CD4-positive, alpha-beta T cell treated with Interleukin-1 beta for 1 hour (primary cell): ENCODE results near the gene RFX3.

Experiments
- DNase-seq, 2 donors: peaks; one replicate each; pipeline ENCODE4 v3.0.0-alpha.2; 2020 to 2022

RFX3 gene

DNA sequence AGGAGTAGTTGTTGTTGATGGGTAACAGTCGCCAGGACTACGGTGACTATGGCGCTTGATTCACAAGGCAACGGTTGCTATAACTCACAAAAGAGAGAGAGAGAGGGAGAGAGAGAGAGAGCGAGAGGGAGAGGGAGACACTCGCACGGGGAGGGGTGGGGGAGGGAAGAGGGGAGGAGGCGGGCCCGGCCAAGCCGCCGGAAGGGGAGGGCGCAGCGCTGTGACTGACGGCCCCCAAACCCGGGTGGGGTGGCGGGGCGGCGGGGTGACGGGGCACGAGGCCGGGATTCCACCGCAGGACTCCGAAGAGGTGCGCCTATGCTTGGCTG is at the start of gene RFX3:
RFX3 (minus strand) TSS at position 166 of the 329 bp plus-strand sequence. CDS start 130,413 bp downstream, outside the sequence.
- peak; percentile 95 for DNase-seq

DNA sequence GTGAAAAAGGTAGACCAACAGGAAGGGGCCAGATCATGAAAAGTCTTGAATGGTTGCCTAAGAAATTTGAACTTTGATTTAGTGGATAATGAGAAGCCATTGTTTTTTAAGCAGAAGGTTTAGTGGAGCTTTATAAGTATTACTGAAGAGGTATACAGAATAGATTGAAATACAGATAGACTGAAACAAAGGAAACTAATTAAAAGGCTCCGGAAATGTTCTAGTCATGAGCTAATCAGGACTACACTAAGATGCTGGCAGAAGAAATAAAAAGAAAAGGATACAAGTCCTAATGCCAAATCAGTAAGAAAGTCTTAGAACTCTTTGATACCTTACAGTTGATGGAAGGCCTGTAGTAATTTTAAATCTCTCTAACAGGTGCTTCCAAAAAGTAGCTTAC is 45.7 kb upstream of the RFX3 start:
- DNase-seq: no peak

DNA sequence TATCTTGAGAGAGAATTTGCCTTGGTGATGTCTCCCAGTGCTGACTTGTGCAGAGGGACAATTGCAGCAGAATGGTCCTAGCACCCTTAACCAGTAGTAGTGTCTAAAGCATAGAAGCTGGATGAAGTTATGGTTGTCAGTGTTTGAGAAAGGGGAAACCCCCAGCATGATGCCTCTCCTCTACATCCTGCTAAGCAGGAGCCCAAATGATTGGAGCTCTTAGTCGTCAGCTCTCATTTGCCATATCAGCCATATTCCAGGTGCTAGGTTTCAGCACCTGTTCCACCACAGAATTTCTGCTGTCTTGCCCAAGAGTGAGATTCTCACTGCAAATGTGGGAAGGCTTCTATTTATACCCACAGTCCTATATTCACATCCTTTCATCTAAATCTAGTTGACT is 43.7 kb upstream of the RFX3 start:
- DNase-seq: no peak

DNA sequence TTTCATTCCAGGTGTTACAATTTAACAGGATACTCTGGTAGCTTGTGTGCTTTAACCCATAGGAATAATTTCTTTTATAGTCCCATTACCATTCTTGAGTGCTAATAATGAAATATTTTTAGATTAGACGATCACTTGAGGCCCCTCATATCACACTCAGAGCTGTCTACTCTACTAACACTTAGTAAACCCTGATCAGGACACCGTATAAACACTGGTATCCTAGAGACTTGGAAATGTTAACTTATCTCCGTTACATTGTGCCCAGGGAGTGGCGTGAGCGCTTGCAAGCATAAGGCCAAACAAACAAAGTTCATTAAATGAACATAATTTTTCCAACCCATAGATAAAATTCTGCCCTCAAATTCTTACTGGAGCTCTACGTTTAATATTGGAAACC is 42.2 kb upstream of the RFX3 start:
- DNase-seq: no peak

DNA sequence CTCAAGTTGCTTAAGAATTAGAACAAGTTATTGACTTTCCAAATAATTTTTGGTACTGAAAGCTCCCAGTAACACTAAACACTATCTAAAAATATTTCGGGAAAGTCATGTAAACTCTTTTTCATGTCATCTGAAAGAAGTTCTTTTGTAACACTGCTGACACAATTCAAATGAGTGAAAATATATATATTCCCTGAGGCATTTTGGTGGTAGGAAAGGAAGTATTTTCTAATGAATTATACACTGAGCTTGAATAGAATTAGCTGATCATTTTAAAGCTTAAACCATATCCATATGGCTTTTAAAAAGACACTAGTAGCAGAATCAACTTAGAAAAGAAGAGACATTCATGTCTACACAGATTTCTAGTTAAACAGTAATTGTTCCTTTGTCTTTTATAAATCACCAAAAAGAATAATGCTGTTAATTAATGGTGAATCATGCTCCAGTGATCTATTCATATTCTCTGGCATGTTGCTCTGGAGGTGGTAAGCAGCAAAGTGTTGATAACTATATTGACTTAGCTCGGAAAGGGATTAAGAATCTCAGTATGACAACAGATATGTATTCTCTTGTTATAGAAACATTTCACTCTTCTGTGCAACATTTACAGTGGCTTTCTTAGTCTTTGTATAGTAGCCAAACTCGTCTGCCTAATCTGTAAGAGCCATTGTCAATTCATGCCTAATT is 27.4 kb upstream of the RFX3 start:
- no peak for DNase-seq

DNA sequence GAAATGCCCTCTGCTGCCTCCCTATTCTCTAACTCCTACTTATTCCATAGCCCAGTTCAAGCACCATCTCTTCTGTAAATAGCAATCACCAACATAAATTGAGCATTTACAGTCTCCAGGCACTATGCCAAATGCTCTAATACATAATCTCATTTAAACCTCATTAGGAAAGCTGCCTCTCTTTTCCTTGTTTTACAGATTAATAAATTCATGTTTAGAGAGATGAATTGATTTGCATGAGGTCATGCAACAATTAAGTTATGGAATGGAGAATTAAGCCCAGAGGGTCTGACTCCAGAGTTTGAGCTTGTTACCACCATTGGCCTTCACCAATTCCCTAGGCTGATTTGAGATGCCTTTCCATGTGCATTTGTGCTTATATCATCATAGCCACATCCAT is 23.4 kb upstream of the RFX3 start:
- no peak for DNase-seq

DNA sequence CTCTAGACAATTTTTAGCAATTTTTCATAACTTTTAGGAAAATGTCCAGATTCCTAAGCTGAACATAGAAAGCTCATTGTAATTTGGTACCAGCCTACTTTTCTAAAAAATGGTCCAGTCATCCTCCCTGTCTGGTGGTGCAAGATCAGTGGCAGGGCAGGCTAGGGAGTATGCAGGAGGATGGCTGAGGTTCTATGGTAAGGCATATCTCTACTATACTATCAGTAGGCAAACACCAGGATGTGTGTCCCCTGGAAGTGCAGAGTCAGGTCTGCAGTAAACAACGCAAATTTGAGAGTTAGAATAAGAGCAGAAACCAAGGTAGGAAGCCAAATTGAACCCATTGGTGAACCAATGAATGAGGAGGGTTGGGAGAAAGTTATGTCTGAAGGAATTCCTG is 22.8 kb upstream of the RFX3 start:
- DNase-seq: no peak

DNA sequence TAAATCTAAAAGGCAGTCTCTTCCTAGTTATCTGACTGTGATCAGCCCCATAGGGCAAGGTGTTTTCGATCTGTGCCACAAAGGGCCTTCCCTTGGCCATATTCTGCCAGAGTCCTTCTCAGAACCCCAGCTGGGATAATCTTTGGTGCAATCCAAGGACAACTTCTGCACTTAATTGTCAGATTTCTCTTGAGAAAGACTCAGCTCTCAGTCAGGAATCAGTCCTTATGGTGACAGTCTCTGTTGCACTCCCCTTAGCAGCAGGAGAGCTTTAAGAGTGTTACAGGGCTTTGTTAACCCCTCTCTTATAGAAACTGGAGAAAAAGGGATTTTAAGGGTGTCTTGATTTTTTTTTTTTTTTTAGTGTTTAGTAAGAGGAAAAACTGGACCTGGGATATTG is 15.4 kb upstream of the RFX3 start:
- no peak for DNase-seq

DNA sequence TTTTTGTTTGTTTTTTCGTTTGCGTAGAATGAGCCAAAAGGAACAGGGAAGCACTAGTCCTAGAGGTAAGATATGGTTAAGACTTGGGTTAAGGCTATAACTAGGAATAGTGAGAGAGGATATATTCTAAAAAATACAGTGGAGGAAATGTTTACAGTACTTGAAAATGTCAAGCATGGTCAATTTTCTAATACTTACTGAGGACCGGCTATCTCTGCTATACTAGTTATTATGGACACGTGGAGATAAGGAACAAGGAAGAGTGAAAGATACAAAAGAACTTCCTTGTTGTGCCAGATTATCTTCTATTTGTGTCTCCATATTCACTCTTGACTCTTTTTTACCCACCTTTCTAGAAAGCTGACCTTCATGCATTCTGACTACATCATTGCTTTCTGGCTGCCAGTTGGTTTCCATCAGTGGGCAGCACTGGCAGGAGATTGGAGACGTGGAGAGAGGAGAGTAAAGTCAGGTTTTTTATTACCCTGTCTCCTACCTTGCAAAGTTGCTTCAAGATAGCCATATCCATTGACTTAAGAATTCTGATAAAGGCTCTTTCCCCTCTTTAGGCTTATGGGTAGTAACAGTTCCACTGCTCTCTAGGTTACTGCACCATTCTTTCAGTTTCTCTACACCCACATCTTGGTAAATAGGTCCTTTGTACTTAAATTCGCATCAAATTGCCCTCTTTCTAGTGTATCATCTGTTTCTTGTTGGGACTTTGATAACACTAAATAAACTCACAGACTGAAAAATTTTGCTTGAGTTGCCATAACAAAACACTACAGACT is 9.0 kb upstream of the RFX3 start:
- no peak for DNase-seq

DNA sequence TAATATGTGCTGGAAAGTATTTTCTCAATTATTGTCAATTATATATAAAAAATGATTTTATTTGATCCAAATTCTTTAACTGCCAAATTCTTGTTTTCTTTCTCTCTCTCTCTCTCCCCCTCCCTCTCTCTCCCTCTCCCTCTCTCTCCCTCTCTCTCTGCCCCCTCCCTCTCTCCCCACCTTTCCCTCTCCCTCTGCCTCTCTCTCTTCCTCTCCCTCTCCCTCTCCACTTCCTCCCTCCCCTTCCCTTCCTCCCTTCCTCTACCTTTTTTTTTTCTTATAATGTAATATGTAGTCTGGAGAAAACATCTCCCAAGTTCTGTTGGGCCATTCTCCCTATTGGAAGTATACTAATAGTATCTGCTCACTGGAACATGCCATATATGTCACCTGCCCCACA is 6.4 kb upstream of the RFX3 start:
- DNase-seq: no peak

DNA sequence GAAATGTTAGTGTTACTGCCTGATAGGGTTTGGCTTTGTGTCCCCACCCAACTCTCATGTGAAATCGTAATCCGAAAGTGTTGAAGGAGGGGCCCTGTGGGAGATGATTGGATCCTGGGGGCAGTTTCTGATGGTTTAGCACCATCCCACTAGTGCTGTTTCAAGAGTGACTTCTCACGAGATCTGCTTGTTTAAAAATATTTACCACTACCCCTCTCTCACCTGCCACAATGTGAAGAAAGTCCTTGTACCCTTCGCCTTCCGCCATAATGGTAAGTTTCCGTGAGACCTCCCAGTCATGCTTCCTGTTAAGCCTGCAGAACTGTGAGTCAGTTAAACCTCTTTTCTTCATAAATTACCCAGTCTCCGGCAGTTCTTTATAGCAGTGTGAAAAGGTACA is 2.6 kb upstream of the RFX3 start:
- DNase-seq: peak; percentile 60 to 75

DNA sequence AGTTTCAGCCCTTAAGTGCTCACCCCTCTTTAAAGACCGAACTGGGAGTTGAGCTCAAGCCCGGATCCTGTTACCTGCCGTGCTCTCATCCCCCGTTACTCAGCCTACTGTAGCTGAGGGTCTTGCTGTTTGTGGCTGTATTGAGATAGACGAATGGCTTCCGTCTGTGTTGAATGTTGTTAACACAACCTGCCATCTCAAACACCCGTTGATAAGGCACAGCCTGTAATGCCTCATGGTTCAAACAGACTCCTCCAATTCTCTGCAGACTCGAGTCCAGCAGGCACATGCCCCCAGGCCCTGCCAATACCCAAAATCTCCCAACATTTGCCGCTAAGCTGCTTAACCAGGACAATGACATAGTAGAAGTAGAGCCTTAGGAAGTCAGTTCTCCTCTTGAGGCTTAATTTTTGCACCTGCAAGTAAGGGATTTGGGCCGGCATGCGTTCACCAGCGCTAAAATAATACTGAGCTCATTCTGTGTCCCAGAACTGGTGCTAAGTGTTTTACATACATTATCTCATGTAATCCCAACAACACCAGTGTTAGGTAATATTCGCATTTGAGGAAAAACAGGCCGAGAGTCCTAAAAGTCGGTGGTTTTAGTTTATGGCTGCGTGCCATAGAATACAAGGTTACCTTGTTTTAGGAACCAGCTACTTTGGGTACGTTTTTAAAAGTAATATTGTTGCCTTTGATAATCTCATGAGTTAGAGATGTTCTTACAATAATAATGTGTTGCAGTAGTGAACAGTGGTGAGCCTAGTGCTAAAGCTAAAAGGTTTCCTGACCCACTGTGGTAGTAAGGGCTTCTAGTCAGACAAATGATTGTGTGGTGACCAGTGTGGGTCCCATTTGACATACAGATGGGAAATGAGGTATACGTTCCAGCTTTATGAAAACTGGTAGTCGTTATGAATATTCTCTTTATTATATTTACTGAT is 1.5 kb upstream of the RFX3 start:
- DNase-seq: peak; percentile 3 to 43

DNA sequence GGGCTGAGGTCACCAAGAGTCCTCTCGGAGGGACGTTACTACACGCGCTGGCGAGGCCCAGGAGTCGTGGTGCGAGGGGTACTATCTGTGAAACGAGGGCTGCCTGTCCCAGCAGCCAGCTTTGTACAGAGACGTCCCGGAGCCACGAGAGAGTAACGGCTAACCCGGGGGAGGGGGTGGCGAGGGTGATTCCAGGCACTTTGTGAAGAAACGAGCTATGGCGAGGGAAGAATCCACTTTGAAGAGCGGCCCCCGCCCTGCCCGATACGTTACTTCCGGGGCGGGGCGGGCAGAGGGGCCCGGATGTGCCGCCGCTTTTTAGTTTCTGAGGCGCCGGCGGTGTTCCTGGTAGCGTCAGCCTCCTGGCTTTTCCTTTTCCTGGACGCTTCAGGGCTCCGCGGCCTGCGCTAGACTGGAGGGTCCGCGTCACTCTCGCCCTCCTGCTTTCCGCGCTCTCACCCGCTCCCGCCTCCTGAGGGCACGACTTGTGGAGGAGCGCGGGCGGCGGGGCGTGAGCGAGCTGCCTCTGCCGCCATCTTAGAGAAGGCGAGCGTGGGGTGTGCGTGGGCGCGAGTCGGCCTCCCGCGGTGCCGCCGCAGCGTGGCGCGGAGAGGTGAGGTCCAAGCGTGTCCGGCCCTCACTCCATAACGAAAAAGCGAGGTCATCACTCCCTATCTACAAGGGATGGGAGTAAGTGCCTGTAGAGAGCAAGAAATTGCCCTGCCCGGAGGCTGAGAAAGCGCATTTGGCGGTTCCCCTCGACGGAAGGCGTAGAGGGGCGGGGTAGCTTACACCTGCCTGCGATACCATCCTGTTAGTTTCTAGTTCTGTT is 580 bp upstream of the RFX3 start:
- peak; percentile 89 to 91 for DNase-seq

DNA sequence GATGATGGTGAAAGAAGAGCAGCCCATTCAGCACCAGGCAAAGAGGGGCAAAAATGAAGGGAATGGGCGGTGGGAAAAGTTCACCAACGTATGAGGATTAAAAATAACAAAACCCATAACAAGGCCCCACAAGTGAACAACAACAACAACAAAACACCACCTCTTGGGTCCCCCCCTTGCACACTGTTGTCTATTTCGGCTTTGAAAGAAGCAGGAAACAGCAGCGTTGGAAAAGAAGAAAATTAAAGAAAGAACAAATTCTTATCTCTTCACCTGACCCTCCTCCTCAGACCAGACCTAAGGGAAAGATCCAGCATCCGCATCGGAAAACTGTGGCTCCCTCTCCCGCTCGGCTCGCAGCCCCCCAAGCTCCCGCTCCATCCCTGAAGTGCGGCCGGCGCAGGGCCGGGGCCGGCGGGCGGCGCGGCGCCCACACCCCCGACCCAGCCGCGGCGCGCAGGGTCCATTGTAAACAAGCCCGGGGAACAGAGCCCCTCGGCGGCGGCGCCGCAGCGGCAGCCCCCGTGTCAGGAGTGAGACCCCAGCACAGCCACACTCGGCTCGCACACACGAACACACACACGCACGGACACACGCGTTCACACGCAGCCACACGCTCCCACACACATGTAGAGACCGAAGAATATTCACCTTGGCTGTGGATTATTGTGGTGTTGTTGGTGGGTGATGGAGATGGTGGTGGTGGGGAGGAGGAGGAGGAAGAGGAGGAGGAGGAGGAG is 535 bp downstream of the RFX3 start:
- DNase-seq: peak; percentile 3 to 40

DNA sequence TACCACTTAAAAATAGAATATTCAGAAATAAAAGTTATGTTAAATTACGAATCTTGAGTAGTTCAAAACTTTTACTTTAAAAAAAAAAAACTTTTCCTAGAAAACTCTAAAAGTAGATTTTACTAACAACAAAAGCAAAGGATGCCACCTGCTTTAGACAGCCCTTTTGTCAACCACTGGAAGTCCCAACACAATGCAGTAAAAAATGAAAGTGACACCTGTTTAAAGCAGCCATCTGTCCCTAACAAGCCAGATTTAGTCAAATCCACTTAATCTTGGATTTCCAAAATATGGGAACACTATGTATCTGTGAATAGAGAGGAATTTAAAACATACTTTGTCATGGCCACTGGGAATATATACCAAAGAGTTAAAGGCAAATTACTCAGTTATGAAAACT is 3.8 kb downstream of the RFX3 start:
- no peak for DNase-seq

DNA sequence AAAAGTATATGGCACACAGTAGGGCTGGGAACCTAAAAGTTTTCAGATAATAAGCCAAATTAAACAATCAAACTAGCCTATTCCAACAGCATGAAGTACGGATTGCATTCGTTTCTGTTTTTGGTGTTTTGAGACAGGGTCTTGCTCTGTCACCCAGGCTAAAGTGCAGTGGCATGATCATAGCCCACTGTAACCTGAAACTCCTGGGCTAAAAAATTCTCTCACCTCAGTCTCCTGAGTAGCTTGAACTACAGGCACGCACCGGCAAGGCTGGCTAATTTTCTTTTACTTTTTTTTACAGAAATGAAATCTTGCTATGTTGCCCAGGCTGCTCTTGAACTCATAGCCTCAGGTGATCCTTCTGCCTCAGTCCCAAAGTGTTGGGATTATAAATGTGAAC is 5.2 kb downstream of the RFX3 start:
- no peak for DNase-seq

DNA sequence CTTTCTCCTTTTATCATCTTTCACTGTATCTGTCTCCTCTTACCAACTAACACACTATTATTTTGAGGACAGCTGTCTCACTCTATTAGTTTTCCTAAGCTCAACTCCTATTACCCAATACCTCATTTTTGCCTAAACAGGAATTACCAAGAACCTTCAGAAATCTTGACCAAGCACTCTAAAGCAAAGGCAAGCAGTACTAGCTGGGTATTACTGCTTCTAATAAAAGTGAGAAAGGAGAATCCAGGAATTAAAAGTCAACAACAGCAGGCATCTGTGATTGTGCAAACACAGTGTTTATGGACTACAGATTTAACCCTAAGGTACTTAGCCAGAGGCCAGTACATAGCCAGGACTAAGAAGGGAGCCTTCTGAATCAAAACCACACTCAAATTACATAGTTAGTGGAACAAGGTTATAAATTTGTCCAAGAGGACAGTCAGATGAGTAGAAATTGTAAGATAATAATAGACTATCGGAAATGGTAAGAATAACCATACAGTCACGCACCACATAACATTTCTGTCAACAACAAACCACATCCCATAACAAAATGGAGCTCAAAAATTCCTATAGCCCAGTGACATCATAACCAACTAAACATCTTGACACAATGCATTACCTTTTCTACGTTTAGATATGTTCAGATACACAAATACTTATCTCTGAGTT is 8.3 kb downstream of the RFX3 start:
- DNase-seq: no peak

DNA sequence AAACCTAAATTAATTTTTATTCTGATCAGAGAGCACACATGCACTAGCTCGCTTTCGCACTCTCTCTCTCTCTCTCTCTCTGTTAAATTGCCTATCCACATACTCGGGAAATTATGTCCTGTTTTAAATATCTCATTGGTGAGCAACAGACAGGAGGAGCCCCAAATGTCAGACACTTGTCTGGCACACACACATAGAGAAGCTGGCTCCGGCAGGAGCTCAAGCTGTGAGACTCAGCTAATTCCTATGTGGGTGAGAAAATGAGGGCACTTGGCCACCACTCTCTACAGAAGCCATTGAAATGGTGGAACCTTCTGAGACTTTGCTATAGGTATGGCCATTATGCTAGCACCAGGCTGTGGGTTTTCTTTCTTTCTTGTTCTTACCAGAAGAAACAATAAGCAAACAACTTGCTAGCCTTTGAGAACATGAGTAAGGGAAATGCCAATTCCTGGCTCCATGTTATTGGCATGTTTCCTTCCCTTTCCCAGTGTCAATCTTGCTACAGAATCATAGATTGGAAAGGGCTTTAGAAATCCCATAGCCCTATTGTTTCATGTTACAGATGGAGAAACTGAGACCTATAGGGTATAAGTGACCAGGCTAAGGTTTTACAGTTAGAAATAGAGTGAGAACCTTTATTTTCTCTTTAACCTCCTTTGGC is 9.0 kb downstream of the RFX3 start:
- no peak for DNase-seq

DNA sequence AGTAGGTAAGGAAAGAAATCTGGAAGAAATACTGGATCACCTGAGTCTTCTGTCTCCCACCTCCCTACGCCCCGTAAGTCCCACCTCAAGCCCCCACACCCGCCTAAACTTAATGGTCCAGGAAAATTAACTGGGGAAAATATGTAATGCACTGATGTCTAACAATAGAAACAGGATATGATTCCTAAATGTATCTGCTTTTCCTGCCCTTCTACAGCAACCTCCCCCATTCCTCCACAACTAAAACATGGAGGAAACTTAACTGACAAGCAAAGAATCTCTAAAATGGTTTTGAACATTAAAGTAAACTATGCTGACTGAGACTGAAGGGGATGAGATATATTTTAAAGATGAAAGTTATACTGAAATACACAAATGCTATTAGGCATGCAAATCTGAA is 10.4 kb downstream of the RFX3 start:
- DNase-seq: no peak

DNA sequence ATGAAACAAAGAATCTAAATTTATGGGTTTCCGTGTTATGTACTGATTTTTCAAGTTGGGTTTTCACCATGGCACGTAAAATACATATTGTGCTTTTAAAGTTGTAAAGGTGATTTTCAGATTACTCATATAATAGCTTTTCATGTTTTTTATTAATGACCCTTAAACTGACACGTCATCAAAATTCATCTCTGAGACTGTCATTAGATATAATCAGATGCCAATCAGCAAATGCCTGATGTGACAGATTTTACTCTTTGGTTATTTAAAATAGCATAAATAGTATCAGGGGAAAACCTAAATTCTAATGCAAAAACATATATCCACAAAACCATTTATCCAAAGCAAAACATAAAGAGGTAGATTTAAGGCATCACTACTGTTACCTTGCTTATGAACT is 11.0 kb downstream of the RFX3 start:
- DNase-seq: no peak
